Spleen (tissue), 11 donors: ENCODE measurements around the gene VEGFC. TPM values are rescaled to one million over a fixed set of nuclear protein-coding genes. Genes with fewer than 3 reads are reported as not detected.

Experiments used
- DNase-seq: peaks from one replicate; pipeline ENCODE4 v3.0.0-alpha.2; 2020
- H3K27ac ChIP-seq, 8 donors: fragments of 200-600 bp; sonication (generic) in 7 of 8; 1 replicate in 4 of 8; 2 replicates in 4 of 8; pipeline versions ENCODE4 v1.5.0 to v1.8.0; 2016 to 2021; ENCODE audit warnings: inconsistent platforms in 4 of 8, mild to moderate bottlenecking in 4 of 8, moderate library complexity in 1 of 8
- H3K27me3 ChIP-seq, 7 donors: fragments of 200-600 bp; sonication (generic) in 6 of 7; replicated peaks in 1 of 7; 1 replicate in 4 of 7; 2 replicates in 3 of 7; pipeline versions ENCODE4 v1.5.0 to v1.8.0; 2016 to 2021; ENCODE audit warnings: inconsistent platforms in 3 of 7, mild to moderate bottlenecking in 1 of 7
- H3K36me3 ChIP-seq, 6 donors: fragments of 200-600 bp; sonication (generic) in 5 of 6; 1 replicate in 4 of 6; 2 replicates in 2 of 6; pipeline versions ENCODE4 v1.5.0 to v1.8.0; 2016 to 2021; ENCODE audit warnings: inconsistent platforms in 2 of 6
- H3K4me1 ChIP-seq, 6 donors: fragments of 200-600 bp; sonication (generic) in 5 of 6; 1 replicate in 3 of 6; 2 replicates in 3 of 6; pipeline versions ENCODE4 v1.5.0 to v1.8.0; 2016 to 2021; ENCODE audit warnings: inconsistent platforms in 3 of 6
- H3K4me3 ChIP-seq, 8 donors: fragments of 200-600 bp; sonication (generic) in 7 of 8; 1 replicate in 4 of 8; 2 replicates in 4 of 8; pipeline versions ENCODE4 v1.5.0 to v1.8.0; 2016 to 2021; ENCODE audit warnings: inconsistent platforms in 4 of 8, mild to moderate bottlenecking in 4 of 8, moderate library complexity in 2 of 8
- H3K9me3 ChIP-seq, 8 donors: fragments of 200-600 bp; sonication (generic) in 7 of 8; 1 replicate in 4 of 8; 2 replicates in 4 of 8; pipeline versions ENCODE4 v1.5.0 to v1.8.0; 2016 to 2021; ENCODE audit warnings: inconsistent platforms in 4 of 8
- CTCF ChIP-seq, 11 experiments: fragments of 200-600 bp in 7 of 11; fragments of 450-650 bp in 4 of 11; sonication (generic) in 4 of 11; IDR thresholded peaks in 8 of 11; conservative IDR thresholded peaks in 3 of 11; 1 replicate in 7 of 11; 2 replicates in 4 of 11; pipeline versions ENCODE4 v1.4.0 to v1.8.0; 2016 to 2021; ENCODE audit warnings: antibody characterized with exemption in 11 of 11, inconsistent platforms in 4 of 11, mild to moderate bottlenecking in 1 of 11
- POLR2A ChIP-seq, 3 donors: fragments of 450-650 bp; IDR thresholded peaks; one replicate each; pipeline ENCODE4 v1.5.1; 2017; ENCODE audit warnings: antibody characterized with exemption in 3 of 3, mild to moderate bottlenecking in 1 of 3
- POLR2AphosphoS5 ChIP-seq, 3 donors: sonication (generic); formaldehyde crosslinking; IDR thresholded peaks; one replicate each; pipeline ENCODE4 v1.5.1; 2017; ENCODE audit warnings: antibody characterized with exemption in 3 of 3
- WGBS, 5 donors: extraction: QIAGEN DNeasy Blood & Tissue Kit in 3 of 5; methylation state at CpG; one replicate each; pipeline versions ENCODE4 v1.1.5 to v1.1.7; 2013 to 2018; 5-methylcytosine and 5-hydroxymethylcytosine counted together
- intact Hi-C: fragments of 100-400 bp; cut with DNase I; formaldehyde crosslinking; loops from one replicate; pipeline ENCODE4 v1.15.0; 2023; ENCODE audit warnings: low total_unique reads
- polyA plus RNA-seq, 3 donors: library from polyadenylated mRNA; stranded (reverse); fragments of 200-250 nt; gene quantifications; one replicate each; pipeline ENCODE4 v1.2.1, GENCODE V29; 2013
- total RNA-seq, 7 donors: library from RNA; depleted of rRNA in 3 of 7; stranded (reverse); fragments of >200 nt in 3 of 7; fragmentation: NEBNext Ultra II Directional in 4 of 7; extraction: Animal tissue kit (Norgen Biotek cat#: 25700) in 4 of 7; gene quantifications; one replicate each; pipeline versions ENCODE4 v1.1.0 to v1.2.1, GENCODE V29; 2016 to 2021
- donor health status: healthy with polysubstance abuse.
- donor health status: DM: no; HTN: no; CAD: no; lungs with moderate emphysema.
- donor health status: DM: no; HTN: no; CAD: no.
- donor health status: Bipolar disorder and iron deficiency.
- donor health status: healthy.
- donor health status: DM: no; HTN: no; CAD: no.
- donor health status: DM: yes; HTN: yes; CAD: no.

The VEGFC gene
- total and polyA plus RNA-seq, 10 donors: 3.3 to 11.6 (median 4.6) TPM

GRCh38 chr4:176788971-176789370 is 3.8 kb downstream of the VEGFC start:
- TF ChIP-seq CTCF (IDR thresholded peaks at IDR 0.05 in 8 of 11, conservative IDR thresholded peaks at IDR 0.05 in 3 of 11) (no peak), POLR2A (IDR thresholded peaks at IDR 0.05) (no peak), POLR2AphosphoS5 (IDR thresholded peaks at IDR 0.05) (no peak)
- H3K9me3 ChIP-seq: no peaks in the 10 kb centered on the region
- H3K4me1 ChIP-seq: peaks cover 0 to 16% (median 12%) of the 10 kb centered on the region in 6 donors
- H3K4me3 ChIP-seq: no peak overlapping the region
- 78 to 89% (median 86%) methylated on average over 6 of the region's 6 CpGs for WGBS, 5 donors
- no peak overlapping the region for H3K27ac ChIP-seq
- DNase-seq: no peak
- intact Hi-C loops: no loop called here
- peaks cover 0 to 39% (median 17%) of the 10 kb centered on the region in 7 donors for H3K27me3 ChIP-seq
- no peaks in the 10 kb centered on the region for H3K36me3 ChIP-seq

GRCh38 chr4:176788248-176788647 is 4.5 kb downstream of the VEGFC start:
- H3K9me3 ChIP-seq: no peaks in the 10 kb centered on the region
- peaks cover 0 to 16% (median 12%) of the 10 kb centered on the region in 6 donors for H3K4me1 ChIP-seq
- H3K4me3 ChIP-seq: no peak overlapping the region
- no peak overlapping the region for H3K27ac ChIP-seq
- no peak for TF ChIP-seq CTCF (IDR thresholded peaks at IDR 0.05 in 8 of 11, conservative IDR thresholded peaks at IDR 0.05 in 3 of 11)
- no peak for TF ChIP-seq POLR2A (IDR thresholded peaks at IDR 0.05)
- no peak for TF ChIP-seq POLR2AphosphoS5 (IDR thresholded peaks at IDR 0.05)
- intact Hi-C loops: no loop called here
- H3K27me3 ChIP-seq: peaks cover 0 to 32% (median 17%) of the 10 kb centered on the region in 7 donors
- H3K36me3 ChIP-seq: no peaks in the 10 kb centered on the region
- 74 to 87% (median 83%) methylated on average over 8 of the region's 8 CpGs for WGBS, 5 donors
- DNase-seq: no peak

- no peaks in the 10 kb centered on the region for H3K36me3 ChIP-seq
- H3K4me1 ChIP-seq: peaks cover 0 to 16% (median 0%) of the 10 kb centered on the region in 6 donors
- no peak for DNase-seq
- no peaks in the 10 kb centered on the region for H3K9me3 ChIP-seq
- TF ChIP-seq POLR2A (IDR thresholded peaks at IDR 0.05): no peak
- no peak for TF ChIP-seq CTCF (IDR thresholded peaks at IDR 0.05 in 8 of 11, conservative IDR thresholded peaks at IDR 0.05 in 3 of 11)
- TF ChIP-seq POLR2AphosphoS5 (IDR thresholded peaks at IDR 0.05): no peak
- H3K4me3 ChIP-seq: no peak overlapping the region
- H3K27ac ChIP-seq: no peak overlapping the region
- intact Hi-C loops: no loop called here
- WGBS, 5 donors: 80 to 96% (median 92%) methylated on average over 2 of the region's 2 CpGs
- H3K27me3 ChIP-seq: no peaks in the 10 kb centered on the region
Measured at GRCh38 chr4:176784816-176785215, 7.9 kb downstream of the VEGFC start.

- Histone ChIP-seq H3K9me3 (no peaks in the 10 kb centered on the region), H3K4me1 (peaks cover 0 to 16% (median 0%) of the 10 kb centered on the region in 6 donors), H3K4me3 (no peak overlapping the region), H3K27ac (no peak overlapping the region), H3K36me3 (no peaks in the 10 kb centered on the region), H3K27me3 (no peaks in the 10 kb centered on the region)
- TF ChIP-seq CTCF (IDR thresholded peaks at IDR 0.05 in 8 of 11, conservative IDR thresholded peaks at IDR 0.05 in 3 of 11) (no peak), POLR2A (IDR thresholded peaks at IDR 0.05) (no peak), POLR2AphosphoS5 (IDR thresholded peaks at IDR 0.05) (no peak)
- intact Hi-C loops: no loop called here
- 24 to 44% (median 31%) methylated on average over 2 of the region's 2 CpGs for WGBS, 5 donors
- DNase-seq: no peak
Measured at GRCh38 chr4:176782794-176783193, 9.9 kb downstream of the VEGFC start.
